HepG2 (cell line): ENCODE data around the gene ATP13A4. TPM values are rescaled to one million over a fixed set of nuclear protein-coding genes. Genes with fewer than 3 reads are reported as not detected.

Experiments
- ATAC-seq: fragments of 200-7000 bp; cut with Tn5 transposase; 3 replicates; pipeline ENCODE4 v1.9.1; 2020; ENCODE audit warnings: mild to moderate bottlenecking, moderate library complexity
- BruUV-seq: library from RNA; stranded (reverse); fragments of 400-500 nt; replicated peaks from 2 replicates; lab custom pipeline; 2021; lab: Mats Ljungman, UMichigan
- CTCF ChIA-PET: fragments of 300-600 bp; formaldehyde crosslinking; extraction: SDS; loops from one replicate; lab custom pipeline; 2021; ENCODE audit warnings: low total read pairs, inconsistent platforms, low intra/inter-chr PET ratio; lab: Yijun Ruan, JAX
- POLR2A ChIA-PET: fragments of 350-600 bp; sonication (Branson Sonifier 250); formaldehyde crosslinking; loops from one replicate; lab custom pipeline; 2020; ENCODE audit warnings: antibody characterized with exemption, inconsistent platforms; lab: Yijun Ruan, JAX
- DNase-seq: peaks from one replicate; pipeline ENCODE4 v3.0.0-alpha.2; 2015; ENCODE audit warnings: low spot score
- FAIRE-seq: peaks from 3 replicates; lab custom pipeline; 2011; peaks lifted over from hg19 to GRCh38; lab: Jason Lieb, UNC
- H2AFZ ChIP-seq: one replicate; pipeline ENCODE4 v1.6.1; 2011; ENCODE audit warnings: low read length, inconsistent platforms
- H3K27ac ChIP-seq: fragments of 300-600 bp; 3 replicates; pipeline ENCODE4 v1.8.0; 2011; ENCODE audit warnings: mixed run types, mild to moderate bottlenecking, mixed read lengths, low read length, inconsistent platforms; ENCODE audit not compliant: insufficient read depth; ENCODE audit errors: extremely low read length
- H3K27me3 ChIP-seq, 2 experiments: fragments of 200-600 bp in 1 of 2; 2 replicates in 1 of 2; 3 replicates in 1 of 2; pipeline versions ENCODE4 v1.6.0 to v1.8.0; 2011; ENCODE audit warnings: low read length in 2 of 2, mild to moderate bottlenecking in 2 of 2, moderate library complexity in 2 of 2, inconsistent platforms in 1 of 2; ENCODE audit not compliant: insufficient read depth in 2 of 2, control insufficient read depth in 1 of 2
- H3K36me3 ChIP-seq, 2 experiments: fragments of 200-600 bp in 1 of 2; replicated peaks in 1 of 2; 2 replicates in 1 of 2; 3 replicates in 1 of 2; pipeline versions ENCODE4 v1.5.1 to v1.8.0; 2011; ENCODE audit warnings: low read length in 2 of 2, inconsistent platforms in 1 of 2; ENCODE audit not compliant: insufficient read depth in 2 of 2, control insufficient read depth in 1 of 2
- H3K4me1 ChIP-seq: 2 replicates; pipeline ENCODE4 v1.5.1; 2012; ENCODE audit warnings: low read length, inconsistent platforms; ENCODE audit not compliant: insufficient read depth
- H3K4me2 ChIP-seq: 2 replicates; pipeline ENCODE4 v1.6.0; 2011; ENCODE audit warnings: low read depth, low read length, inconsistent platforms
- H3K4me3 ChIP-seq, 3 experiments: fragments of 200-600 bp in 1 of 3; sonication (generic), shearing (Covaris generic) in 1 of 3; replicated peaks in 1 of 3; 2 replicates each; pipeline ENCODE4 v1.5.1; 2011 to 2016; ENCODE audit warnings: low read length in 3 of 3, inconsistent platforms in 2 of 3, low read depth in 2 of 3, mild to moderate bottlenecking in 2 of 3, control low read depth in 1 of 3, mixed read lengths in 1 of 3; ENCODE audit not compliant: insufficient read depth in 1 of 3
- H3K79me2 ChIP-seq: one replicate; pipeline ENCODE4 v1.6.1; 2011; ENCODE audit warnings: low read length, inconsistent platforms; ENCODE audit not compliant: insufficient read depth
- H3K9ac ChIP-seq: 2 replicates; pipeline ENCODE4 v1.6.0; 2011; ENCODE audit warnings: mild to moderate bottlenecking, low read depth, low read length, inconsistent platforms; ENCODE audit not compliant: insufficient read depth
- H3K9me3 ChIP-seq: 2 replicates; pipeline ENCODE4 v1.5.1; 2012; ENCODE audit warnings: mild to moderate bottlenecking, low read length
- H4K20me1 ChIP-seq: 2 replicates; pipeline ENCODE4 v1.6.0; 2011; ENCODE audit warnings: inconsistent platforms, mild to moderate bottlenecking, low read length, moderate library complexity; ENCODE audit not compliant: insufficient read depth
- ARID4A ChIP-seq: sonication (generic); formaldehyde crosslinking; IDR thresholded peaks from 2 replicates; pipeline ENCODE4 v1.5.0; 2020; ENCODE audit warnings: mild to moderate bottlenecking, missing genetic modification reagents, borderline replicate concordance
- HINFP ChIP-seq: sonication (generic); formaldehyde crosslinking; IDR thresholded peaks from 2 replicates; pipeline ENCODE4 v1.4.0; 2020; ENCODE audit warnings: low read depth, mild to moderate bottlenecking, missing genetic modification reagents
- PBX2 ChIP-seq: IDR thresholded peaks from 2 replicates; pipeline ENCODE4 v1.6.1; 2016; ENCODE audit warnings: control low read depth
- PITX1 ChIP-seq: sonication (generic); formaldehyde crosslinking; IDR thresholded peaks from 2 replicates; pipeline ENCODE4 v1.5.1; 2020; ENCODE audit warnings: mild to moderate bottlenecking, missing genetic modification reagents
- PTBP1 ChIP-seq: fragments of 200-400 bp; formaldehyde crosslinking; IDR thresholded peaks from 2 replicates; pipeline ENCODE4 v1.6.1; 2018; ENCODE audit warnings: low read length, low read depth; ENCODE audit not compliant: poor library complexity, severe bottlenecking
- SIX4 ChIP-seq: sonication (generic); formaldehyde crosslinking; IDR thresholded peaks from 2 replicates; pipeline ENCODE4 v1.4.0; 2020; ENCODE audit warnings: missing genetic modification reagents
- SP4 ChIP-seq: sonication (generic); formaldehyde crosslinking; IDR thresholded peaks from 2 replicates; pipeline ENCODE4 v1.8.1; 2023; ENCODE audit warnings: mild to moderate bottlenecking, missing genetic modification reagents
- SPEN ChIP-seq: sonication (generic); formaldehyde crosslinking; IDR thresholded peaks from 2 replicates; pipeline ENCODE4 v1.5.1; 2020; ENCODE audit warnings: low read depth, mild to moderate bottlenecking, missing genetic modification reagents
- ZBTB38 ChIP-seq: sonication (generic); formaldehyde crosslinking; IDR thresholded peaks from 2 replicates; pipeline ENCODE4 v1.5.1; 2020; ENCODE audit warnings: mild to moderate bottlenecking, missing genetic modification reagents
- ZBTB7A ChIP-seq: sonication (generic); formaldehyde crosslinking; IDR thresholded peaks from 2 replicates; pipeline ENCODE4 v1.8.0; 2022; ENCODE audit warnings: mild to moderate bottlenecking, missing genetic modification reagents
- ZNF510 ChIP-seq: sonication (generic); formaldehyde crosslinking; IDR thresholded peaks from 2 replicates; pipeline ENCODE4 v1.4.0; 2020; ENCODE audit warnings: low read depth, mild to moderate bottlenecking, missing genetic modification reagents
- ZNF570 ChIP-seq: sonication (generic); formaldehyde crosslinking; IDR thresholded peaks from 2 replicates; pipeline ENCODE4 v1.4.0; 2020; ENCODE audit warnings: mild to moderate bottlenecking, missing genetic modification reagents, borderline replicate concordance
- ZNF577 ChIP-seq: sonication (generic); formaldehyde crosslinking; IDR thresholded peaks from 2 replicates; pipeline ENCODE4 v1.4.0; 2020; ENCODE audit warnings: mild to moderate bottlenecking, low read depth, missing genetic modification reagents, borderline replicate concordance
- ZNF776 ChIP-seq: sonication (generic); formaldehyde crosslinking; IDR thresholded peaks from 2 replicates; pipeline ENCODE4 v1.4.0; 2020; ENCODE audit warnings: mild to moderate bottlenecking, missing genetic modification reagents
- ZSCAN30 ChIP-seq: sonication (generic); formaldehyde crosslinking; IDR thresholded peaks from 2 replicates; pipeline ENCODE4 v1.5.0; 2020; ENCODE audit warnings: mild to moderate bottlenecking, missing genetic modification reagents
- WGBS: methylation state at CpG from one replicate; pipeline ENCODE4 v1.1.6; 2017; ENCODE audit warnings: low lambda C conversion rate; 5-methylcytosine and 5-hydroxymethylcytosine counted together
- in situ Hi-C: cut with HindIII; loops from 2 replicates; pipeline ENCODE4 v1.10.0; 2017; ENCODE audit warnings: low pct_unique_long_range_greater_than_20kb; ENCODE audit not compliant: extremely low pct_ligation_motif_present
- intact Hi-C: fragments of 100-400 bp; cut with micrococcal nuclease; formaldehyde crosslinking; loops from one replicate; pipeline ENCODE4 v1.10.0; 2022; ENCODE audit not compliant: unreplicated experiment
- polyA plus RNA-seq, 8 experiments: library from polyadenylated mRNA; depleted of rRNA in 3 of 8; stranded (reverse) in 7 of 8; unstranded in 1 of 8; fragments of >200 nt; fragmentation: Illumina TruSeq in 4 of 8; extraction: Trizol in 4 of 8; gene quantifications; 2 replicates each; pipeline versions ENCODE4 v1.2.1 to v1.2.3, GENCODE V29; 2011 to 2016; ENCODE audit warnings: low read depth in 4 of 8, missing spikeins in 1 of 8, mixed read lengths in 1 of 8; ENCODE audit not compliant: insufficient read depth in 1 of 8
- total RNA-seq, 5 experiments: library from RNA; depleted of rRNA; stranded (reverse); fragments of >200 nt; fragmentation: Illumina TruSeq; extraction: Trizol; gene quantifications; 2 replicates each; pipeline ENCODE4 v1.2.3, GENCODE V29; 2016; ENCODE audit warnings: low read depth in 1 of 5

The ATP13A4 gene
- total and polyA plus RNA-seq, 2 of the 13 experiments (the other 11 are each of a cell fraction or from before 2014, with no cell fraction given) = 0.01 to 0.07 TPM

- Histone ChIP-seq H3K9me3 (no peaks in the 10 kb centered on the region), H3K9ac (no peak overlapping the region), H3K4me2 (no peak overlapping the region), H2AFZ (no peak overlapping the region), H3K27me3 (peaks cover 1 to 3% of the 10 kb centered on the region in 2 experiments; a peak in 1 of 5 replicates), H3K27ac (no peak overlapping the region)
- FAIRE-seq = no peak
- no TSS peak for BruUV-seq
- in situ Hi-C loops = loop anchor here (25.0 kb wide), 2 partner anchors 516 to 991 kb away; no protein-coding TSS in a partner anchor
- POLR2A ChIA-PET = no interaction called here
- TF ChIP-seq SIX4 (CRISPR knock-in tag) (no peak), SP4 (no peak), ZNF510 (CRISPR knock-in tag) (no peak), ZNF577 (CRISPR knock-in tag) (no peak), ZNF570 (CRISPR knock-in tag) (no peak), HINFP (CRISPR knock-in tag) (no peak), ZNF776 (no peak), ZSCAN30 (no peak), SPEN (CRISPR knock-in tag) (no peak), ARID4A (no peak), ZBTB38 (CRISPR knock-in tag) (no peak), PBX2 (no peak), PITX1 (CRISPR knock-in tag) (no peak), PTBP1 (no peak), ZBTB7A (CRISPR knock-in tag) (no peak)
- TF ChIP-seq, all 625 proteins: peak for 0
- no peak overlapping the region for H3K4me3 ChIP-seq
- intact Hi-C loops = no loop called here
- H3K36me3 ChIP-seq = no peaks in the 10 kb centered on the region
- DNase-seq = no peak
- CTCF ChIA-PET = no interaction called here
- H4K20me1 ChIP-seq = no peaks in the 10 kb centered on the region
- 38% methylated on average over 1 of the region's 1 CpG for WGBS
- no peak for ATAC-seq
- H3K79me2 ChIP-seq = no peaks in the 10 kb centered on the region
- no peaks in the 10 kb centered on the region for H3K4me1 ChIP-seq
These were observed 1.1 kb downstream of the ATP13A4 start for GRCh38 chr3:193553586-193553985.
